HG02610 (cell line): ENCODE measurements around the gene PNKD.
A peak's percentile ranks its signal among the peaks of the same experiment; 100 is the strongest.
"Not testable (repeated sequence)": the region's sequence is repeated elsewhere in the genome, so short reads cannot be mapped to it uniquely, and the experiment has no call there.

Experiments
- ATAC-seq: cut with Tn5 transposase; IDR thresholded peaks from one replicate; pipeline ENCODE4 v1.9.1; 2021; ENCODE audit warnings: mild to moderate bottlenecking, moderate library complexity; ENCODE audit not compliant: unreplicated experiment

Gene PNKD

GRCh38 chr2:218272531-218273212 is 2.4 kb downstream of the PNKD start:
- no peak for ATAC-seq

GRCh38 chr2:218273214-218273907 is 3.0 kb downstream of the PNKD start:
- not testable (repeated sequence) for ATAC-seq

DNA sequence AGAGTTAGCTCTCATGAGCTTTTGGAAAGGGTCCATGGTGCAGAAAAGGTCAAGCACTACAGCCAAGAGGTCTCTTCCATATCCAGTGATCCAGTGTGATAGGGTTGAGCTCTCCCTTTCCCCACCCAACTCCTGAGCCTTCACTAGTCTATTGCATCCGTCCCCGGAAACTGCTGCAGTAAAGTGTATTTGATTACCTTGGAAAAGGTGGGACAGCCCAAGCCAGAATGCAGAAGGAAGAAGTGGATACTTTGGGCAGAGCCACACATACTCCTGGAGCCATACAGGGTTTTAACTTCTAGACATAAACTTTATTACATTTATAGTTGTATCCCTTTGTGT is 3.6 kb downstream of the PNKD start:
- no peak for ATAC-seq

- no peak for ATAC-seq
Observed at GRCh38 chr2:218274586-218274985, 4.3 kb downstream of the PNKD start.

DNA sequence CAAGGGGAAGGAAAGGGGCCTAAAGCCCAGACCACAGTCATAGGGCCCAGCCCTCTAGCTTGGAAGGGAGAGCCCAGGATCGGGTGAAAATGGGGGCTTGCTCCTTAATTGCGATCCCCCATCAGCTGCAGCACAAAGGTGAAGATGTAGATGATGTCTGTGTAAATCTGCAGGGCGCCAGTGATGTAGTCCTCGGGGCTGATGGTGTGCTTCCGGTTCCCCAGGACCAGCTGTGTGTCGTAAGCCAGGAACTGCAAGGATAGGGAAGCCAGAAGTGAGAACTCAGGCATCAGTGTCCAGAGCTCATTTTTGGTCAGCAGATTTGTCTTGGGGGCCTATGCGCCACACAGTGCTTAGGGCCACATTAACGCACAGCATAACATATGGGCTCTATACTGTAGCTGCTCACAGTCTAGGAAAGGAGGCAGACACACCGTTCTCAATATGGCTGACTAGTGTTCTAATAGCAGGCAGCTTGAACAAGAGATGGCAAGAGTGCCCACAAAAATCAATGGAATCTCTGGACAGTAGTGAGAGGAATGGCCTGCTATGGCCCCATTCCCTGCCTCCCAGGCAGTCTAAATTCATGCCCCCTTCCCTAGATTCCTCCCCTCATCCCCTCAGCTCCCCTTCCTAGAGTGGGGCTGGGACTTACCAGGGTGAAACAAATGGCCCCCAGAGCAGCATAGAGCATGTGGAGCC is 5.2 kb downstream of the PNKD start:
- no peak for ATAC-seq

DNA sequence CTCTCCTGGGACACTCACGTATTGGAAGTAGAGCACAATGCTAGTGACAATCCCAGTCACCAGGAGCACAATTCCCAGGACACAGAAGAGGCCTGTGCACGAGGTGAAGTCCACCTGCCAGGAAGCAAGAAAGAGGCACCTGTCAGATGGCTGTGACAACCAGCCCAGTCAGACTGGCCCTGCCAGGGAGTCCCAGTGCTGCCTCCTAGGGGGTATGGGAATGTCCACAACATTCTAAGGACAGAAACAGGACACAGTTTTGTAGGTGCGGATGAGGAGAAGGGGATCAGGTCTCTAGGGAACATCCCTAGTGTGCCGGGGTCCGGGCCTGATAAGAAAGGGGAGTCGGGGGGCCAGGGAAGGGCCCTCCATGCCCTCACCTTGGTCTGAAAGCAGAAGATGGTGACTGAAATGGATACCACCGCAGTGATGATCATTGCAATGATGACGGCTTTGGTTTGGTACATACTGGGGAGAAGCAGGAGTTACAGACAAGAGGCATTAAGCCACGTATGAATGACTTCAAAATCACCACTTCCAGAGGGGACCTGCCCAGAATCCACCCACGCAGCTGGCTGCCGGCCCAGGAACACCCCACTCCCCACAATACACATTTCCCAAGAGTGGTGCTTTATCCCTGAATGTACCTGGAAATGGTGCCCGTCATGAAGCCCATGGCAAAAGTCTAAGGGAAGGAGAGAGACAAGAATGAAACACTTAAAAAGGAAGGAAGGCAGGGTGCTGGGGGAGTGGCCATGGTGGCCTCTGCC is 6.9 kb downstream of the PNKD start:
- no peak for ATAC-seq

- ATAC-seq, result no peak
Observed at GRCh38 chr2:218277921-218278320, 7.6 kb downstream of the PNKD start.

DNA sequence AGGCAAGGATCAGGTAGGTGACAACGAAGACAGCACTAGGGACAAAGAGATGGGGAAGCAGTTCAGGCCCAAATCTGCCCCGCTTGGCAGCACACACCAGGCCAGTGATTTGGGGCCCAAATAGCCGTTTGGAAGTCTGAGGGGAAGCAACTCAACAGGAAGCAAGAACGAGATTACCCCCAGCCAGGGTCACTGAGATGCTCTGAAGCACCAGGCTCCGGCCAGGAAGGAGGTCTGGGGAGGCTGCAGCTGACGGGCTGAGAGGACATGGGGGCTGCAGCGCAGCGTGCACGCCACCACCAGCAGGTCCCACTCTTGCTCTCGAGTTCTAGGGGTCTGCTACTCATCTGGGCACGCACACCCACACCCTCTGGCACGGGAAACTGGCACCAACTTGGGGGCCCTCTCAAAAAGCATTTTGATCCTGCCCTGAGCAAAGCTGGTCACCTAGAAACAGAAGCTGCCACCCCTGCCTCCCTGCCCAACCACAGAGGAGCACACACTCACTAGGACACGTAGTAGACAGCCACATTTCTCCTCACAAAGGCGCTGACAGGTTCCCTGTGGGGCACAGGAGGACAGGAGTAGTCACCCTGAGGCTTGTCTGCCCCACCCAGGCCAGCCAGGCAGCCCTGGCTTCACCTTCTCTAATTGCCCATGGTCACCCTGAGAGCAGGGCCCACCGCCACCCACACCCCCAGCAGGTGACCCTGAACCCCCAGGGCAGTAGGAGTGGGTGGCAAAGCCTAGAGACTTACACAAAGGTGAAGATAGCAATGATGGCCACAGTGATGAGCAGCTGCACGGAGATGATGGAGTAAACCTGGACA is 8.4 kb downstream of the PNKD start:
- ATAC-seq, result no peak

- no peak for ATAC-seq
Observed at GRCh38 chr2:218280260-218280870, 10.0 kb downstream of the PNKD start.

DNA sequence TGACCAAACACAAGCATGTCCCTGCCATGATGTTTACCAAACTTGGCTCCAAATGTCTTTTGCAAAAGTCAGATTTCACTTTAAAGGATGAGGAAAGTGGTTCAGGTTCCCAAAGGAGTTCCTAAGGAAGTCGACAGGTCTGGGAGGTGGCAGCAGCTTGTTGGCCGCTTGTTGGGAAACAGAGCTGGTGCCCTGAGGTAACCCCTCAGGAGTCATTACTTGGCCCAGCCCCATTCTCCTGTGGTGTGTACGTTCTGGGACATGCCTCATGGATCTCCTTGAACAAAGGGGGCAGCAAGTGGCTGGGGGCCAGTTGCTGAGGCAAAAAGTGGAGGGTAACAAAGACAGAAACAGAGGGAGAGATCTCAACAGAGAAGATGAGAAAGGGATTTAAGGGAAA is 11.1 kb downstream of the PNKD start:
- ATAC-seq, result no peak

GRCh38 chr2:218282173-218282991 is 12.1 kb downstream of the PNKD start:
- ATAC-seq, result no peak

GRCh38 chr2:218284106-218284811 is 13.9 kb downstream of the PNKD start:
- ATAC-seq, result peak; percentile 31

GRCh38 chr2:218285604-218286003 is 15.3 kb downstream of the PNKD start:
- no peak for ATAC-seq

GRCh38 chr2:218286570-218287459 is 16.5 kb downstream of the PNKD start:
- ATAC-seq, result peak; percentile 75

DNA sequence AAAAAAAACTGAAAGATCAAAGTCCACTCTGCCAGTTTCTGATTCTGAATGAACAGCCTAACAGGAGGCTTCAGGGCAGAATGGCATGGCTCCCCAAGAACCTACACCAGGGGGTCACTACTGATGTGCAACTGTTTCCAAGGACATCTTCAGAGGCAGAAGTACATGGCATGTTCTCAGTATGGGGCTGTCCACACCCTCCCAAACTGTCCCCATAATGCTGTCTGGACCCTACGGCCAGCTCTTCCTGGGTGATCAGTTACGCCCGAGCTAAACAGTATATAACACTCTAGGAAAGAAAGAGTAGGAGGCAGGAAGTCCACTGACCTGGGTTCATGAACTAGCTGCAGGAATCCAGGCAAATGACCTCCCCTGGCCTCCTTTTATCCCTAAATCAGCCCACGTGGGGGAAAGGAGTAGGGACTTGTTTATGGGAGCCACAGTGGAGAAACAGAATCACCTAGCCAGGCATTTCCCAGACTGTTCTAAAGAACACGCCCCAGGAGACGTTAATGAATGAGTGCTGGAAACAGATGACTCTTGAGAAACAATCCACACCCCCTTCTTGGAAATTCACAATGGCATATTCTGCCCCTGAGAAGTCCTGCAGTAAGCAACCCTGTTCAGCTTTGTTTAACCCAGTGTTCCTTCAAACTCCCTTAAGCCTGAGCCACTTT is 19.5 kb downstream of the PNKD start:
- ATAC-seq, result no peak

DNA sequence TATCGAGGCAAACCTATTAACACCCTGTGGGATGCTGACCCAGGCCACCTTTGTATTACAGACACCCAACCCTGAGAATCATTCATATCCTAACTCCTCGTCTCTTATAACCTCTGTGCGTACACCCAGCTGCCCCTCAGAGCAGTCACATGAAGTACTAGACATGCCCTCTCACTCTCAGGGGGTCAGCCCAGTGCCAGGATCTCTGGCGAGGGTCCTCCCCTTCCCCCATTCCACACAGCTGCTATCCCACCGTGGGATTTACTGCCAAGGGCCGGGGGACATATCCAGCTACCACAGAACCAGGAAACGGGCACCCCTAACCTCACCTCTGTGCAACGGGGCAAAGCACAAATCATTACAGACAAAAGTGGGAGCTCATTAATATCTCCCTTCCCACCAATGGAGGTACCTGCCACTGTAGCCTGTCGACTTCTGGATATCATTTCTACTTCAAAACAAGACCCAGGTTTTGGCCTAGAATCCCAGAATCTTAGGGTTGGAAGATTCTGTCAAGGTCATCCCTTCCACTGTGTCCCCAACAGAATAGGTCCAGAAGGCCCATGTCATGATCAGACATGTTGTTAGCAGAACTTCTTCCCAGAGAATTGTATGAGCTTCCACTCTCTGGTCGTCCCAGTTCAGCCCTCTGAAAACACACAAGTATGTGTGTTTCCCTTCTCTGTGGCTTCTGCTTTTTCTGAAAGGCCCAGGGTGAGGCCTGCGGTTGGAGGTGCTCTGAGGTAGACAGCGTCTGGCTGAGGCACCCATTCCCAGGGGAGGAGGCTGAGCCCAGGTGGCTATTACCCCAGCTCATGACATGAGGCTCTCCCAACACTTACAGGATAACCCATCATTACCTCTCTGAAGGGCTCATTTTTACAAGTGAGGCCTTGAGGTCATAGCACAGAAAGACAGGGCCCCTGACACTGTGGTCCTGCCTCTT is 20.3 kb downstream of the PNKD start:
- ATAC-seq, result peak; percentile 60
